HG03139 (cell line): ENCODE results near the gene SLC25A26.

Experiments used
- ATAC-seq: cut with Tn5 transposase; IDR thresholded peaks from one replicate; pipeline ENCODE4 v1.9.1; 2021; ENCODE audit not compliant: unreplicated experiment

The SLC25A26 gene

DNA sequence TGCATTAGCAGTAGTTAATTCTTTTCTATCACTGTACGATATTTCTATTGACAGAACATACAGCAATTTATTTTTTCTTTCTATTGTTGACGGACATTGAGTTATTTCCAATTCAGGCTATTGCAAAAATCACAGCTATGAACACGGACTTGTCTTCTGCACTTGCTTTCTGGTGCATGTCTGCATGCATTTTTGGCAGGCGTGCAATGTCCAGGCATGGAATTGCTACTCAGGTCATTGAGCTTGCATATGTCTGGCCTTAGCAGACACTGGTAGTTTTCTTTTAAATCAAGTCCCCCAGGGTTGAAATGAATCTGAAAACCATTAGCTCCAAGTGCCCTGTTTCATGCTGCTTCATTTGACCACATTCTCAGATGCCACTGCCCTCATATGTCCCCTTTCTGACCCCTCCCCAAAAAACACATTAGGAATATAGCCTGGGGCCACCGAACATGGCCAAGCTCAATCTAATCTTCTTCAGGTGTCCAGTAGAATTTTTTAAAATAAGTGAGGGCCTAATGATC, 207.2 kb downstream of the SLC25A26 start:
- ATAC-seq, result no peak
